ENCODE results near the gene CRIP2. TPM values are rescaled to one million over a fixed set of nuclear protein-coding genes. Genes with fewer than 3 reads are reported as not detected.

The CRIP2 gene
- total RNA-seq, 1 experiment from 2014 or later, result 192 TPM

- intact Hi-C loops (cut with micrococcal nuclease; ENCODE audit: unreplicated experiment), result no loop called here
- Histone ChIP-seq H3K4me1 (ENCODE audit: insufficient read depth, low read length, poor library complexity, severe bottlenecking) (peaks cover 6% of the 10 kb centered on the region), H3K36me3 (ENCODE audit: insufficient read depth, low read length, poor library complexity, severe bottlenecking) (peaks cover 15% of the 10 kb centered on the region), H3K9me3 (ENCODE audit: low read depth, low read length, poor library complexity, severe bottlenecking) (no peaks in the 10 kb centered on the region), H3K4me3 (ENCODE audit: low read depth, low read length, poor library complexity, severe bottlenecking) (no peak overlapping the region), H3K27me3 (replicated peaks; ENCODE audit: insufficient read depth, low read depth, low read length, poor library complexity) (no peaks in the 10 kb centered on the region), H3K27ac (ENCODE audit: low read depth, low read length, poor library complexity, severe bottlenecking) (no peak overlapping the region)
- BruUV-seq (replicated peaks), result no TSS peak
- DNase-seq (ENCODE audit: low spot score), result no peak
- POLR2A ChIA-PET (ENCODE audit: low non-redundant PET), result no interaction called here
- TF ChIP-seq EZH2 (IDR thresholded peaks at IDR 0.05; ENCODE audit: borderline replicate concordance, low read depth, low read length, poor library complexity, severe bottlenecking), result no peak
- no peak for TF ChIP-seq CTCF (conservative IDR thresholded peaks at IDR 0.05; ENCODE audit: low read depth, low read length)
- CTCF ChIA-PET, result interaction anchor here (1.0 kb wide), 1 partner anchor 11 kb away, joined by 4 read pairs; no protein-coding TSS in a partner anchor
Measured at GRCh38 chr14:105436891-105437722, 37.5 kb upstream of the CRIP2 start.

GRCh38 chr14:105437723-105438500 lies 36.7 kb upstream of the CRIP2 start:
- ChIA-PET POLR2A (ENCODE audit: low non-redundant PET) (no interaction called here), CTCF (interaction anchor here (1.0 kb wide), 1 partner anchor 10 kb away, joined by 4 read pairs; no protein-coding TSS in a partner anchor)

GRCh38 chr14:105439179-105439578 lies 35.4 kb upstream of the CRIP2 start:
- peaks cover 24% of the 10 kb centered on the region for H3K36me3 ChIP-seq (ENCODE audit: insufficient read depth, low read length, poor library complexity, severe bottlenecking)
- no peak overlapping the region for H3K4me3 ChIP-seq (ENCODE audit: low read depth, low read length, poor library complexity, severe bottlenecking)
- ChIA-PET POLR2A (ENCODE audit: low non-redundant PET) (no interaction called here), CTCF (no interaction called here)
- peak overlapping the region; percentile 54 for H3K27ac ChIP-seq (ENCODE audit: low read depth, low read length, poor library complexity, severe bottlenecking)
- no peak for TF ChIP-seq CTCF (conservative IDR thresholded peaks at IDR 0.05; ENCODE audit: low read depth, low read length)
- no peak for TF ChIP-seq EZH2 (IDR thresholded peaks at IDR 0.05; ENCODE audit: borderline replicate concordance, low read depth, low read length, poor library complexity, severe bottlenecking)
- no TSS peak for BruUV-seq (replicated peaks)
- no peaks in the 10 kb centered on the region for H3K27me3 ChIP-seq (replicated peaks; ENCODE audit: insufficient read depth, low read depth, low read length, poor library complexity)
- peaks cover 6% of the 10 kb centered on the region for H3K4me1 ChIP-seq (ENCODE audit: insufficient read depth, low read length, poor library complexity, severe bottlenecking)
- H3K9me3 ChIP-seq (ENCODE audit: low read depth, low read length, poor library complexity, severe bottlenecking), result no peaks in the 10 kb centered on the region
- intact Hi-C loops (cut with micrococcal nuclease; ENCODE audit: unreplicated experiment), result no loop called here
- no peak for DNase-seq (ENCODE audit: low spot score)

More at GRCh38 chr14:105437723-105438500, 36.7 kb upstream of the CRIP2 start:
- H3K36me3 ChIP-seq (ENCODE audit: insufficient read depth, low read length, poor library complexity, severe bottlenecking), result peaks cover 21% of the 10 kb centered on the region
- H3K4me3 ChIP-seq (ENCODE audit: low read depth, low read length, poor library complexity, severe bottlenecking), result no peak overlapping the region
- H3K27ac ChIP-seq (ENCODE audit: low read depth, low read length, poor library complexity, severe bottlenecking), result no peak overlapping the region
- H3K4me1 ChIP-seq (ENCODE audit: insufficient read depth, low read length, poor library complexity, severe bottlenecking), result peaks cover 6% of the 10 kb centered on the region
- no TSS peak for BruUV-seq (replicated peaks)
- TF ChIP-seq CTCF (conservative IDR thresholded peaks at IDR 0.05; ENCODE audit: low read depth, low read length) (no peak), EZH2 (IDR thresholded peaks at IDR 0.05; ENCODE audit: borderline replicate concordance, low read depth, low read length, poor library complexity, severe bottlenecking) (no peak)
- no peaks in the 10 kb centered on the region for H3K27me3 ChIP-seq (replicated peaks; ENCODE audit: insufficient read depth, low read depth, low read length, poor library complexity)
- H3K9me3 ChIP-seq (ENCODE audit: low read depth, low read length, poor library complexity, severe bottlenecking), result no peaks in the 10 kb centered on the region
- intact Hi-C loops (cut with micrococcal nuclease; ENCODE audit: unreplicated experiment), result no loop called here
- no peak for DNase-seq (ENCODE audit: low spot score)

Data from A673 (cell line).